ENCODE results near the gene TENM4.

TENM4 gene

GRCh38 chr11:78810559-78811009 is 630.2 kb downstream of the TENM4 start:
- no peak for DNase-seq (ENCODE audit: low spot score)

GRCh38 chr11:78809931-78810541 is 630.8 kb downstream of the TENM4 start:
- DNase-seq (ENCODE audit: low spot score) = no peak

DNA sequence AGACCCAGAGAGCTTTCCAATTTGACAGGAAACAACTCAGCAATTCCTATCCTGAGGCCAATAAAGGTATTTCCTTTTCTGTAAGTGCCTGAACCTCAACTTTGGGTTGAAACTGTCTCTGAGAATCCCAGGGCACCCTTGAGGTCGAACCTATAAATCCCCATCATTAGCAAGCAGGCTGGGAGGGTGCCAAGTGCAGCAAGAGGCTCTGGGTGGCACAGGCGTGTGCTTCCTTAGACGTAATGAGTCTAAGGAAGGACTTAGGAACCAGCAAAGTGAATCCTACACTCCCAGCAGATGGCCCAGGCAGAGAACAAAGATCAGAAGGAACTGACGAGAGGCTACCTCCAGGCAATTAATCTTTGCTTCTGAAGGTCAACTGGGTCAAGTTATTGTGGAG is 631.9 kb downstream of the TENM4 start:
- no peak for DNase-seq (ENCODE audit: low spot score)

DNA sequence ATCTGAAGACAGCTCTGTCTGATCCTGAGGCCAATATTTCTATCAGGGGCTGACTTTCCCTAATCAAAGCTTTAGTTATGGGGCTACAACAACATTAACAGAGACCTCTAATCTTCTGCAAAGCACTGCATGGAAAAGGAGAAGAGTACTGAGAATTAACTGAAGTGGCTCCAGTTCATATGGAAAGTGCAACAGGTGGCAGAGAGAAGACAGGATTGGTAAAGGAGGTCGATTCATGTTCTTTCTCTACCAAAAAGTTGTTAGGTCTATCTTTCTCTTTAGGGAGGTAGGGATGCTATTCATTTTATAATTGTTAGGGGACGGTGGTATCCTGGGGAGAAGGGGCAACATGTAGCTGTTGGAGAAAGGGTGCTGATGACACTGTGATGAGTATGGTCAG is 633.5 kb downstream of the TENM4 start:
- DNase-seq (ENCODE audit: low spot score) = no peak

DNA sequence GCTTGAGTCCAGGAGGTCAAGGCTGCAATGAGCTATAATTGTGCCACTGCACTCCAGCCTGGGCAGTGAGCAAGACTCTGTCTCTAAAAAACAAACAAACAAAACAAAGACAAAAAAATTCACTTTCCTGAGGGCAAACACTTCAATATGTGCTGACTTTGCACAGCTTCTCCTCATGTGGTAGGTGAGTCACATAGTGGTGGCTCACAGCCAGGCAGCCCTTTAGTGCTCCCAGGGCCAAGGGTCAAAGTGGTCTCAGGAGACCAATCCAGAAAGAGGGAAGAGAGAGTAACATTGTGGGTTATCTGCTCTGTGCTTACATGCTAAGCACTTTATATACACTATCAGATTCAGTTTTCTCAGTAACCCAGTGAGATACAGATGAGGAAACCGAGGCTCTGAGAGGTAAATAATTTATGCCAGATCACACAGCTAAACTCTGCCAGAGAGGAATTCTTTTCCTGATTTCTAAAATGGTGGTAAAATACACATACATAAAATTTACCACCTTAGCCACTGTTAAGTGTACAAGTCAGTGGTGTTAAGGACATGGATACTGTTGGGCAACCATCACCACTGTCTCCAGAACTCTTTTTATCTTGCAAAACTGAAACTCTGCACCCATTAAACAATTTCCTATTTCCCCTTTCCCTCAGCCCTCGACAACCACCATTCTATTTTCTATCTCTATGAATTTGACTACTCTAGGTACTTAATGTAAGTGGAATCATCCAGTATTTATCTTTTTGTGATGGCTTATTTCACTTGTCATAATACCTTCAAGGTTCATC is 634.4 kb downstream of the TENM4 start:
- DNase-seq (ENCODE audit: low spot score) = no peak

DNA sequence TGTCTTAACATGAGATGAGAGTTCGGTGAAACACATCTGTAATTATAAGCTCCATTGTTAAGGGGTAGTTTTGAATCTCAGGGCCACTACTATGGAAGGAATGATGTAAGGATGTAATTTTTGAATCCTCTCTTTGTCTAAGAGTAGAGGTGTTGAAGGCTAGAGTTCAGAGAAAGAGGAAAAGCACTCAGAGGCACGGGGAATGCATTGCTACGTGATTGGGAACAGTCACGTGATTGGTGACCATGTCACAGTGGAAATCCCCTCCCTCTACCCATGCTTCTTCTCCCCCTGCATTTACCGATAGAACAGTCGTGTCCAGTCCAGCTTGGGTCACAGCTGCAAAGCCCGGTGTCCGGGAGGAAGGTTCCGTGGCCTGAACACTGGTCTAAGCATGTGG is 635.8 kb downstream of the TENM4 start:
- DNase-seq (ENCODE audit: low spot score) = no peak

DNA sequence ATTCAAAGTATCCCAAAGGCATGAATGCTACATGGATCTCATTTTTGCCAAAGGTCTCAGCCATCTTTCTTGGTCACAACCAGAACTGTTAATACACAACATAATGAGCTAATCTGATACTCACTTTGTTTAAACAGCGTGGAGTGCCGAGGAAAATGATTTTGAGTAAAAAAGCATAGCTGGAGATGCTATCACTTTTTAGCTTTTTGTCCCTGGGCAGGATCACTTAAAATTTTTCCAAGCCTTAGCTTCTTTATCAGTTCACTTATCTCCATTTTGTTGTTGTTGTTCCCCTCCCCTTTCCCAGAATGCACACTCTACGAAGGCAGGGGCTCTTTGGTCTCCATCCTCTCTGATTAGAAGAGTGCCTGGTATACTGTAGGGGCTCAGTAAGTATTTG is 636.8 kb downstream of the TENM4 start:
- DNase-seq (ENCODE audit: low spot score) = no peak

DNA sequence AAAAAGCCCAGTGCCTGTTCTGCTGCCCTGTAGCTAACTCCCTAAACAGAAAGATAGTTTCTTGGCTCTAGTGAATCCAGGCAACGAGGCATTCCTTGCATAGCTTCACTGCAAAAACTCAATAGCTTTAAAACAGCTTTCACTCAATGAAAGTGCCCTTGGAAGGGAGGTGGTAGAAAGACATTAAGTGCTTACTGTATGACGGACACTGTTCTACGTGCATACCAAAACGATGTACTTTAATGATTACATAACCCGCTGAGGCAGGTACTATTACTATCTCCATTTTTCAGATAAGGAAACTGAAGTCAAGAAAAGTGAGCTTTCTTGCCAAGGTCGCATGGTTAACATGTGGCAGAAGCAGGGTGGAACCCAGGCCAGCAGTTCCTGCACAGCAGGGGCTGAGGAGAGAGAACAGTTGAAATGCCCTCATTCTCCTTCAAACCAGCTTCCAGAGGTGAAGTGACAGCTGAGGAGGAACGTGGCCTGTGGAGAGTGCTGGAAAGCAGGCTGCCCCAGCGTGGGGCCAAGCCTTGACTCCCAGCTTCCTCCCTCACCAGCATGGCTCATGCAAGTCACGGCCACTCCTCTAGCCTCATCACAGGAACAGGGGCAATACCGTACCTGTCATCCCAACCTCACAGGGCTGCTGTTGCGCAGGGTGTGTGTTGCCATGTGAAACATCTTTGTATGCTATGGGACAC is 638.6 kb downstream of the TENM4 start:
- DNase-seq (ENCODE audit: low spot score) = peak; percentile 26

- DNase-seq (ENCODE audit: low spot score) = peak; percentile 78
Measured at GRCh38 chr11:78801161-78801884, 639.5 kb downstream of the TENM4 start.

- no peak for DNase-seq (ENCODE audit: low spot score)
Measured at GRCh38 chr11:78800756-78801155, 640.1 kb downstream of the TENM4 start.

DNA sequence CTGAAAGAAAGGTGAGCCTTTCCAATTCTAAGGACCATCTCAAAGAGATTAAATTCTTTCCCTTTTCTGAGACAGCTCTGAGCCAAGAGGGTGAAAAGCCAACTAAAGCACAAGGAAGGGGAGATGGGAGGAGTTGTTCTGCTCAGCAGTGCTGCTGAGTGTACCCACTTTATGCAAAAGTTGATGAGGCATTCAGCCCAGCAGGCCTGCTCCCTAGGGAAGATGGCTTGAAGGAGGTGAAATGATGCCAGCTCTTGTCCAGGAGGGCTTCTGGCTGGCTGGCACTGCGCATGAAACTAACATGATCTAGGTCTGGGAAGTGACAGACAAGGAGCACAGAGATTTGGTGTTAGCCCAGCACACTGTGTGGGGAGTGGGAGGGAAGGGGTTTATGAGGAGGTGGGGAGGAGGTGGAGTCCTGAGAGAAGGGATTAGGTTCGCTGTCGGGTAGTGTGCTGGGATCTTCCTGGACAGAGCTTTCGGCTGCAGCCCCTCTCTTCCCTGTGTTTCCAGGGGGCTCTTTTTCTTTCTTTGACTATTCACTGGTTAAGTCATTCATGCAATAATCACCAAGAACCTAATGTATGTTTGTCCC is 640.6 kb downstream of the TENM4 start:
- DNase-seq (ENCODE audit: low spot score) = no peak

DNA sequence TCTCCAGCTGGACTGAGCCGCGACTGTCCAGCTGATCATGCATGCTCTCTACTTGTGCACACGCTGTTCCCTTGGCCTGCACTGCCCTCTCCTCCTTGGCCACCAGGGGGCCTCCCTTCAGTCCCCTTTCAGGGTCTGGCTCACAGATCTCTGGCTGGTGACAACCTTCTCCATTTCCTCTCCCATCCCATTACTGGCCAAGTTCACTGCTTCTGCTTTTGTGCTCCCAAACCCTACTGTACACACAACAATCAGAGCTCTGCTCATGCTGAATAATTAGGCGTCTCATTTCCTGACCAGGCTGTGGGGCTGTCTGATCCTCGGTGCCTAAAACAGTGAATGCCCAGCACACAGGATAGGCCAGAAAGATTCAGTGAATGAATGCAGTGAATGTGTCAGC is 642.2 kb downstream of the TENM4 start:
- peak; percentile 79 for DNase-seq (ENCODE audit: low spot score)

DNA sequence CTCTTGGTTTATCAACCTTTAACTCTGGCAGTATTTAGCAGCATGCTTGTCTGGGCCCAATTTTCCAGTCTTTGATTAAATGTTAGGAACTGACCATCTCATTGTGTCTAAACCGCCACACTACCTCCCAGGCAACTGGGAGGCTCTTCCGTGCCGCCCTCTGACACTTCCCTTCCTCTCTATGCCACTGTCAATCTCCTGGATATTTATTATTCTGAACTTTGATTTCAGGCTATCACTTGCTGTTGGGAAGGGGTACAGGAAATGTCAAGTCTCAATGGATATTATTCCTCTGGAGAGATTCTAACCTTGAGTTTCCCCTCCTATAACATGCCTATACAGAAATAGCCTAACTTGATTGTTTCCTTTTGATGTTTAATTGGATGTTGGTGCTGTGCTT is 643.3 kb downstream of the TENM4 start:
- no peak for DNase-seq (ENCODE audit: low spot score)

DNA sequence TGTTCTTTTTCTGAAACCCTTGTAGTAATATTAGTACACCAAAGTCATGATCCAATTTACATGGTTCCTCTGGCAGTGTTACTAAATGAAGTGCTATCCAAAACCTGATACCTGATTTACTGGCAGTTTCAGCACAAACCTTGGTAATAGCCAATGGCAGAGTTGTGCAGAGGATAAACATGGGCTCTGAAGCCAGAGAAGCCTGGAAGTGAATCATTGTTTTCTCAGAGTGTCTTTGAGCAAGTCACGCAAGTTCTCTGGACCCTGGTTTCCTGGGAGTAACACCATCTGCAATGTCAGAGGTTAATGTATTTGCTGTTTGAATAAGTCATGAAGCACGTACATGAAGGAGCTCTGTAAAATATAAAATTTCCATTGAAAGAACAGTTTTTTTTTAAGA is 643.9 kb downstream of the TENM4 start:
- DNase-seq (ENCODE audit: low spot score) = no peak

- DNase-seq (ENCODE audit: low spot score) = no peak
Measured at GRCh38 chr11:78795621-78796261, 645.1 kb downstream of the TENM4 start.

DNA sequence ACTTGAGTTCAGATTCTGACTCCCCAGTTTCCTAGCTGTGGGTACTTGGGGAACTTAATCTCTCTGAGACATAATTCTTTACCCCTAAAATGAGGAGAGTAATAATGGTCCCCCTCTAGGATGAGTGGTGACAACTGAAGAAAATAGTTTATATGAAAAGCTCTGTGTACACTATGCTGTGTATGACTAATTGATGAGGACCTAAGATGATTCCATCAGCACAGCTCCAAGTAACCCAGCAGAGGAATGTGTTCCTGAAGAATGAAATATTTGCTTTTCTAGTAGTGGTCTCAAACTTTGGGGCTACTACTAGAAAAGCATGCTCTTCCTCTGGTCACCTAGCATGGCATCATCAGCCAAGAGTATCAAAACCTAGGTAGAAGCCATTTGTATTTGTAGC is 648.9 kb downstream of the TENM4 start:
- no peak for DNase-seq (ENCODE audit: low spot score)

DNA sequence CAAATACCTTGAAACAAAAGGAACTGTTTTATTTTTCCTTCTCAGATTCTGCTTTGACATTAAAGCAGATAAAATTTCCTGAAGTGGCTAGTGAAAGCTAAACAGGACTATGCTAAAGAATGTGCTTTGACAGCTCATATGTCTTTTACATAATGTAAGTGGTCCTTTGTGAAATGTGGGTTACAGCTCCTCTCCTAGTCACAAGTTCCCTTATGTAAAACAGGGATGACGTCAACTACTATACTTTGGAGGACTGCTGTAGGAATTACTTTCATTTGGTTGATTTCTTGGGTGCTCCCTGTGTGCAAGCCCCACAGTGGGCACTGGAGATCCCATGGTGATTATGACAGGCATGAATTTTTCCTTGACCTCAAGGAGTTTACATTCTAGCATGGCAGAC is 649.6 kb downstream of the TENM4 start:
- no peak for DNase-seq (ENCODE audit: low spot score)

- DNase-seq (ENCODE audit: low spot score) = no peak
Measured at GRCh38 chr11:78790784-78791183, 650.0 kb downstream of the TENM4 start.

GRCh38 chr11:78789375-78789774 is 651.5 kb downstream of the TENM4 start:
- no peak for DNase-seq (ENCODE audit: low spot score)

DNA sequence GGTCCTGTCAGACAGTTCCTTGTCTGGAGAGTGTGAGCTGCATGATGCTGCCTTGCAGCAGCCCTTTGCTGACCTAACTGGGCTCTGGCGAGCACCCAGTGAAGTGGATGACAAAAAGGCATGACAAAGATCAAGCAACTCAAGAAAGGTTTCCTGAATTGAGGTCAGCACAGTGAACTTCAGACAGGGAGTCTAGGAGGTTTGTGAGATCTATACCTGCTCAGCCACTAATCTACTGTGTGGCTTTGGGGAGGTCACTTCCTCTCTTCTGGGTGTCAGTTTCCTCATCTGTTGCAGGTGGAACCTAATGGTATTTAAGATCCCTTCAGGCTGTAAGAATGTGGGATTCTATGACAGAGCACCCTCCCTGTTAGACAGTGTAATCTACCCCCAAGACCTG is 652.3 kb downstream of the TENM4 start:
- no peak for DNase-seq (ENCODE audit: low spot score)

DNA sequence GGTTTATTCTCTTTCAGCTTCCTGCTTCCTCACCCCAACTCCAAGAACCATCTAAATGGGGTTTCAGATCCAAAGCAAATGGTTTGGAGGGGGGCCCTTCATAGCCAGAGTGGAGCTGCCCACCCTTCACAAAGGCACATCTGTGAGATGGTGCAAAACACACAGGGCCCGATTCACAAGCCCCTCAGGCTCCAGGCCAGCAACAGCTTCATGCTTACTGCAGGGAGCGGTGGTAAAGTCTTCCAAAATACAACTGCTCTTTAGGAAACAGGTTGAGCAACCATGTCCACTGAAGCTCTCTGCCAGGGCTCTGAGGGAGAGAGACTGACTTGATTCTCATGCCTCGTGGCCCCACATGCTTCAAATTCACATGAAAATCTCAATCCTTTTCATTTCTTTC is 653.1 kb downstream of the TENM4 start:
- DNase-seq (ENCODE audit: low spot score) = no peak

DNA sequence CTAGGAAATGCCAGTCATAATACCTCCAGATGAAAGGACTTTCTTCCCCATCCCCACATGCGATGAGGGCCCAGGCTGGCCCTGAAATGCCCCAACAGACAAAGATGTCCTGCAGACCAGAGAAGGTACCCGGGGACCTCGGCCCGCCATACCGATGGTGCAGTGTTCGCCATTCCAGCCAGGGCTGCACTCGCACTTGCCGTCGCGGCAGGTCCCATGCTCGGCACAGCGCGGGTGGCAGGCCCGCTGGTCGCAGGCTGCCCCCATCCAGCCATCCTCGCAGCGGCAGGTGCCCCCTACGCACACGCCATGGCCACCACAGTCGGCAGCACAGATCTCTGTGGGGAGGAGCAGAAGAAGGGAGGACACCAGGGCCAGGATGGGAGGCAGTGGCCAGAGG is 654.1 kb downstream of the TENM4 start:
- no peak for DNase-seq (ENCODE audit: low spot score)
